Stimulated activated naive CD4-positive, alpha-beta T cell treated with Interleukin-2 at 50 U/mL for 16 hours (primary cell): Measurements from ENCODE around the gene CALCR.
"Not testable (repeated sequence)": the region's sequence is repeated elsewhere in the genome, so short reads cannot be mapped to it uniquely, and the experiment has no call there.

Experiments used
- DNase-seq: peaks from one replicate; lab custom pipeline; 2025; lab: John Stamatoyannopoulos, UW

Gene CALCR

DNA sequence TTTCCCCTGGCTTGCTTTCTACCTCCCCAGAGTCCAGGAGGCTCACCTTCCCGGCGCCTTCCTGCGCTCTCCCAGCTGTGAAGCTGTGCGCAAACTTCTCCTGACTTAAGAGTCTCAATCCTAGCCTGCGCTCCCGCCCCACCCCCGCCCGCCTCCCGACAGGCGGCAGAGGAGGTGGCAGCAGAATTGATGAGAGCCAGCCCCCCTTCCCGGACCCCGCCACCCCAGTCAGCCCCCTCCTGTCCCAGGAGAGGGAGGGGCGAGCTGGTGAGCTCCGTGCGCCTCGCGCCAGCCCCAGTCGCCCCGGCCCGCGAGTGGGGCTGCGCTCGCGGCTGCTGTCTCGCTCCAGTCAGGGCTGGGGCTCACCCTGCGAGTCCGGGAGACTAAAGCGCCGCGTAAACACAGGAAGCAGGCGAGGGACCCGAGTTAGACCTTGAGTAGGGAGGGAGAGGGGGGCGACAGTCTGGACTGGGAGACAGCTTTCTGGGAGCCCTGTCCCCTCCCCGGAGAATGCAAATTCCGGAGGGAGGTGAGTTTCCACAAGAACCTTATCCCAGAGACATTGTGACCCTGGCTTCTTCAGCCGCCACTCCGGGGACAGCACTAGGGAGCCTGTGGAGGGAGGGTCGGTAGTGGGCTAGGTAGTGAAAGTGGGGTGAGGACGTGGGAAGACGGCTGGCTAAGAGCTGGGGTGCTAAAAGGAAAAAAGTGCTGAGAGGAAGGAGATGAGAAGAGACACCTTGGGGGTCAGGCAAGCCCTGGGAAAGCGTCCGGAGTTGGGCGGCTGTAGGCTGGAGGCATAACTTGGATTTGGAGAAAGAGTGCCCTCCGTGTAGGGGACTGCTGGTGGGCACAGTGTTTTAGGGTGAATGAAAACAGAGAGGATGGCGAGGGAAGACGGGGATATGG lies at the start of gene CALCR:
TSS of gene CALCR (minus strand) at position 79 of the 909 bp plus-strand sequence. CDS start 87,743 bp downstream, outside the sequence.
- no peak for DNase-seq

GRCh38 chr7:93623816-93624215 lies 49.3 kb upstream of the CALCR start:
- no peak for DNase-seq

- no peak for DNase-seq
Observed at GRCh38 chr7:93622036-93623033, 47.8 kb upstream of the CALCR start.

GRCh38 chr7:93620864-93621263 lies 46.3 kb upstream of the CALCR start:
- no peak for DNase-seq

DNA sequence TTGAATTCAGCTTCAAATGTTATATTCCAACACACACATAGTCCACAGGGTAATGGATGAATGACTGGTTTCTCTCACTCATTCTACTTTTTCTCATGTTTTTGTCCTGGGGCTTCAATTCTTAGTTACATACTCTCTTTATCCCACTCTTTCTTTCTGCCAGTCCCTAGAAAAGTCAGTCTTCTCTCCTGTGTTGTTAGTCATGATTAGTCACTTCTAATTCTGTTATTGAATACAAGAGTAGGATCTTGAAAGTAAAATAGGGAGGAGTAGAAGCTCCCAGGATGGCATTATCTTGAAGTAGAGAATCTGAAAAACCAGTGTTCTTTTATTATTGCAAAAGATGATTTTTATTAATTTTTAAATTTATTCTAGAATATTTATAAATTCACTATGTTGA lies 45.5 kb upstream of the CALCR start:
- DNase-seq, result no peak

- DNase-seq, result no peak
Observed at GRCh38 chr7:93601363-93601762, 26.8 kb upstream of the CALCR start.

DNA sequence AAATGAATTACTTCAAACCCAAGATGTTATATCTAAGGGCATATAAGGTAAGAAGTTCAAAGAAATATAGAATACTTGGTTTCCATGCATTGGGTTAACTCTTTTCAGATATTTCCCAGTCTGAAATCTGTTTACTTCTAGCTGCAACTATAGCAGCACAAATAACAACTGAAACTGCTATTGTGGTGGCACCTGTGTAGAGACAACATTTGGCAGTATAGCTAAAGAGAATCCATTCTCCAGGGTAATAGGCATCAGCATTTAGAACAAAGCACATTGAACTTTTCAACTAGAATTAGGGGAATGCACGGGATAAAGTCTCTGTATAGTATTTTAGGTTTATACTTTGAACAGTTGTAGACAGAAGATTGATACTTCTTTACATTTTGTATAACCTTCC lies 19.7 kb upstream of the CALCR start:
- DNase-seq, result no peak

GRCh38 chr7:93592588-93593266 lies 18.2 kb upstream of the CALCR start:
- DNase-seq, result no peak

DNA sequence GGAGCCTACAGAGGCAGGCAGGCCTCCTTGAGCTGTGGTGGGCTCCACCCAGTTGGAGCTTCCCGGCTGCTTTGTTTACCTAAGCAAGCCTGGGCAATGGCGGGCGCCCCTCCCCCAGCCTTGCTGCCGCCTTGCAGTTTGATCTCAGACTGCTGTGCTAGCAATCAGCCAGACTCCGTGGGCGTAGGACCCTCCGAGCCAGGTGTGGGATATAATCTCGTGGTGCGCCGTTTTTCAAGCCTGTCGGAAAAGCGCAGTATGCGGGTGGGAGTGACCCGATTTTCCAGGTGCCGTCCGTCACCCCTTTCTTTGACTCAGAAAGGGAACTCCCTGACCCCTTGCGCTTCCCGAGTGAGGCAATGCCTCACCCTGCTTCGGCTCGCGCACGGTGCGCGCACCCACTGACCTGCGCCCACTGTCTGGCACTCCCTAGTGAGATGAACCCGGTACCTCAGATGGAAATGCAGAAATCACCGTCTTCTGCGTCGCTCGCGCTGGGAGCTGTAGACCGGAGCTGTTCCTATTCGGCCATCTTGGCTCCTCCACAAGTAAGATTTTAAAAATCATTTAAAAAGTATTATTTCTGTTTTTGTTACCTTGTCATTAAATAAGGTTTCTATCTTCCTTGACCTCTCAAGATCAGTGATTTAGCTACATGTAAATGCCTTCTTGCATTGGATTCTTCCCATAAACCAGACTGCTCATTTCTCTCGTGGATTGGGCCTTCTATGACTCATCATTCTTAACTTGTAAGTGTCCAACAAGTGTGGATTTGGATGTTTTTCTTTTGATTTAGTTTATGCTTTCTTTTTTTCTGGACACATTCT lies 16.9 kb upstream of the CALCR start:
- DNase-seq, result not testable (repeated sequence)

GRCh38 chr7:93586479-93586865 lies 11.9 kb upstream of the CALCR start:
- DNase-seq, result not testable (repeated sequence)

DNA sequence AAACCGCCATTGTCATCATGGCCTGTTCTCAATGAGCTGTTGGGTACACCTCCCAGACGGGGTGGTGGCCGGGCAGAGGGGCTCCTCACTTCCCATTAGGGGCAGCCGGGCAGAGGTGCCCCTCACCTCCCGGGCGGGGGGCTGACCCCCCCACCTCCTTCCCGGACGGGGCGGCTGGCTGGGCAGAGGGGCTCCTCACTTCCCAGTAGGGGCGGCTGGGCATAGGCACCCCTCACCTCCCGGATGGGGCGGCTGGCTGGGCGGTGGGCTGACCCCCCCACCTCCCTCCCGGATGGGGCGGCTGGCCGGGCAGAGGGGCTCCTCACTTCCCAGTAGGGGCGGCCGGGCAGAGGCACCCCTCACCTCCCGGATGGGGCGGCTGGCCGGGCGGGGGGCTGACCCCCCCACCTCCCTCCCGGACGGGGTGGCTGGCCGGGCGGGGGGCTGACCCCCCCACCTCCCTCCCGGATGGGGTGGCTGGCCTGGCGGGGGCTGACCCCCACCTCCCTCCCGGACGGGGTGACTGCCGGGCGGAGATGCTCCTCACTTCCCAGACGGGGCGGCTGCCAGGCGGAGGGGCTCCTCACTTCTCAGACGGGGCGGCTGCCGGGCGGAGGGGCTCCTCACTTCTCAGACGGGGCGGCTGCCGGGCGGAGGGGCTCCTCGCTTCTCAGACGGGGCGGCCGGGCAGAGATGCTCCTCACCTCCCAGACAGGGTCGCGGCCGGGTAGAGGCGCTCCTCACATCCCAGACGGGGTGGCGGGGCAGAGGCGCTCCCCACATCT lies 11.4 kb upstream of the CALCR start:
- DNase-seq, result not testable (repeated sequence)

GRCh38 chr7:93579431-93579830 lies 4.9 kb upstream of the CALCR start:
- DNase-seq, result no peak

DNA sequence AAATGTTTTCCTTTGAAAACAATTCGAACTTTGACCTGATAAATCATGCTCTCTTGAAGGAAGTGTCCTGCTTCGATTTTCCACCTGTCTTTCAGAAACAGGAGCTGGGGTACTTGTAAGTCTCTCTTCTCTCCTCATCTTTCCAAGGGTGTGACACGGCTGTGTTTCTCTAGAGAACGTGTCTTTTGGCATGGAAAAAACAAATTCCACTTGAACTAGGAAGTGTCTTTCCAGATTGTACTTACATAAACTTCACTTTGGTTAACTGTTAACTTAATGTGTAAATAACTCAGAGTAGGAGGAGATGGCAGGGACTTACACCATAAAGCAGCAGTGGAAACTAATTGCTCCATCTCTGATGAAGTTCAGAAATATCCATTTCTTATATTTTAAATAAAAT lies 4.2 kb upstream of the CALCR start:
- DNase-seq, result no peak

DNA sequence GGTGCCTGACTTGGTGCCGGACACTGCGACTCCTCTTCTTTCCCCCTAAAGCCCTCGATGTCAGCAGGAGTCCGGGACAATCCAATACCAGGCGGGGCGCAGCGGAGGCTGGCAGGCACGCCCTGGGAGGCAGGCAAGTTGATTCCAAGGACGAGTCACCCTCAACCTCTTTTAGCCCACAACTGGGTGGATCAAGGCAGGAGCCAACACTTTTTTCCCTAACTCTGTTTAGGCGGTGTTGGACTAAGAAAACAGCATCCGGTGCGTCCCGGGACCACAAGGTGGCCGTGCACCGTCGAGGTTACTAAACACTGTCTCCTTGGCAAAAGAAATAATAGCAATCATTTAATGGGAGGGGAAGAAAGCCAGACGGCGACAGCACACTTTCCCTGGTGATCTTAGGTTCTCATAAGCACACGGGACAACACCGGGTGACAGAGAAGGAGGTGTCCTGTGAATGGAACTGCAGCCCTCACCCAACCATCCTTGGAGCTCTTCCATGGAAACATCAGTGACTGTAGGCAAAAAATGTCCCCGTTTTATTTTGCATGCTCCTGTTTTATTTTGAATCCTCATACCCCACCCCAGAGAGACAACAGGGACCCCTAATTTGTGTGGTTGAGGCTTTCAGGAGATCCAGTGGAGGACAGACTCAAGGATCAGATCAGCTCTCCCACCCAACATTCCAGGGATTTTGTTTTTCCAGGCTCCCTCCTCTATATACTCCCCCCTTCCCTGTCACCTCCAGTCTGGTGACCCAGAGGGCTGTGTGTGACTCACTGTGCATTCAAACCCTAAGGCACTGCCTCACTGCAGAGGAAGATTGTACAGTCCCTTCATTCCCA lies 1.3 kb upstream of the CALCR start:
- DNase-seq, result no peak

DNA sequence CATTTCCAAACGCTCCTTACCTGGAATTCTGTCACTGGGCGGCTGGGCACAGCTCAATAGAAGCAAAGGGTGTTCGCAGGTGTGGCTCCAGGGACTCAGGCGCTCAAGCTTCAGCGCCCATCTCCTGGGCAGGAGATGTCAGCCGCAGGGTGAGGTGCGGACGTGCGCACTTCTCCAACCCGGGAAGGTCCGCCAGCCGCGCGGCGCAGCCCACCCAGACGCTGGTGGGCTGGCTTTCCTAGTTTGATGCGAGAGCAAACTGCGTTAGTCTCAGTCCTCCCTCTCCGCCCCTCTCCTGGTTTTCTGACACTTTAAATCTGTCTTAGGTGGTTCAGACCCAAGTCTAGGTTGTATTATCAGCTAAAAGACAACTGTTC lies 267 bp downstream of the CALCR start:
- no peak for DNase-seq

GRCh38 chr7:93569189-93569588 lies 5.3 kb downstream of the CALCR start:
- no peak for DNase-seq

- DNase-seq, result no peak
Observed at GRCh38 chr7:93566876-93567275, 7.6 kb downstream of the CALCR start.

DNA sequence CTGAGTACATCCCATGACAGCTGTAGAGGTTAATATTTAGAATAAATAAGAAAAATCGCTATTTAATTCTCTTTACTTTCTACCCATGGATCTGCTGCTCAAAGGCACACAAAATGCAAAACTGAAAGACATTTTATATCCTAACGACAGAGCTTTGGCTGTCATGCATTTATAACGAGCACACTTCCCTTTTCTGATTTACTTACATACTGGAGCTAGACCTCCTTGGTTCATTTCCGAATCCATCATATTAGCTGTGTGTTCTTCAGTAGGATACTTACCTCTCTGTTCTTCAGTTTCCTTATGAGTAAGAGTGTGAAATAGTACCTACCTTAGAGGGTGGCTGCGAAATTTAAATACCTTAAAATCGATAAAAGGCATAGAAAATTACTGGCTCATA lies 10.9 kb downstream of the CALCR start:
- no peak for DNase-seq

DNA sequence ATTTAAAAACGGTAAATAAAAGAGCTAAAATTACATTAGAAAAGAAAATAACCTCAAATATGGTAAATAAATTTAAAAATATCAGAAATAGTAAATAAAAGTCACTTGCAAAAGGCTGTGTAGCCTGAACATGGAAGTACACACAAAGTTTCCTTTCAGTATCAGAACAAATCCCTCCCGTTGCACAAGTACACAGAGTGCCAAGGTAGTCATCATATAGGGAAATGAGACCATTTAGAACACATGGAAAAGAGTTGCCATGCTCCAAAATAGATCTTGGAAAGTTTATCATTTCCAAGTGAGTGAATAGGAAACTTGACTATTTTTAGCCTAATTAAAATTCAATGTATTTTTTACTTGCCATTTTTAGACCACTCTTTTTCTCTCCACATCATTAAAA lies 11.6 kb downstream of the CALCR start:
- DNase-seq, result no peak

- DNase-seq, result no peak
Observed at GRCh38 chr7:93562106-93562505, 12.4 kb downstream of the CALCR start.
